Smooth muscle cell (in vitro differentiated cells): ENCODE results near the gene BCL2L12. TPM values are rescaled to one million over a fixed set of nuclear protein-coding genes. Genes with fewer than 3 reads are reported as not detected.

Experiments
- DNase-seq: peaks from one replicate; lab custom pipeline; 2025; ENCODE audit not compliant: unreplicated experiment; lab: John Stamatoyannopoulos, UW
- H2AFZ ChIP-seq: fragments of 200-600 bp; sonication (generic); 2 replicates; pipeline ENCODE4 v1.6.0; 2016; ENCODE audit warnings: antibody characterized with exemption, low read depth, mild to moderate bottlenecking
- H3F3A ChIP-seq: fragments of 200-600 bp; sonication (generic); 2 replicates; pipeline ENCODE4 v1.6.0; 2017; ENCODE audit warnings: antibody characterized with exemption, low read depth
- H3K27ac ChIP-seq: fragments of 200-600 bp; sonication (generic); 2 replicates; pipeline ENCODE4 v1.5.1; 2016; ENCODE audit warnings: low read depth, mild to moderate bottlenecking
- H3K27me3 ChIP-seq: fragments of 200-600 bp; sonication (generic); 2 replicates; pipeline ENCODE4 v1.6.1; 2016; ENCODE audit warnings: low read depth, mild to moderate bottlenecking
- H3K36me3 ChIP-seq: fragments of 200-600 bp; sonication (generic); 2 replicates; pipeline ENCODE4 v1.5.1; 2016; ENCODE audit warnings: low read depth
- H3K4me1 ChIP-seq: fragments of 200-600 bp; sonication (generic); 2 replicates; pipeline ENCODE4 v1.5.1; 2016; ENCODE audit warnings: low read depth
- H3K4me2 ChIP-seq: fragments of 200-600 bp; sonication (generic); 2 replicates; pipeline ENCODE4 v1.6.0; 2016; ENCODE audit warnings: mild to moderate bottlenecking
- H3K4me3 ChIP-seq: fragments of 200-600 bp; sonication (generic); 2 replicates; pipeline ENCODE4 v1.5.1; 2016; ENCODE audit warnings: mild to moderate bottlenecking
- H3K79me2 ChIP-seq: fragments of 200-600 bp; sonication (generic); 2 replicates; pipeline ENCODE4 v1.6.0; 2016; ENCODE audit warnings: low read depth, mild to moderate bottlenecking
- H3K9ac ChIP-seq: fragments of 200-600 bp; sonication (generic); 2 replicates; pipeline ENCODE4 v1.6.0; 2016; ENCODE audit warnings: low read depth
- H3K9me3 ChIP-seq: fragments of 200-600 bp; sonication (generic); replicated peaks from 2 replicates; pipeline ENCODE4 v1.5.1; 2016; ENCODE audit warnings: low read depth
- H4K20me1 ChIP-seq: fragments of 200-600 bp; sonication (generic); 2 replicates; pipeline ENCODE4 v1.6.0; 2016; ENCODE audit warnings: low read depth
- CTCF ChIP-seq: fragments of 200-600 bp; sonication (generic); IDR thresholded peaks from 2 replicates; pipeline ENCODE4 v1.5.1; 2017; ENCODE audit warnings: borderline replicate concordance, mild to moderate bottlenecking, antibody characterized with exemption; ENCODE audit not compliant: insufficient read depth, poor library complexity, severe bottlenecking
- WGBS: methylation state at CpG from one replicate; pipeline ENCODE4 v1.1.7; 2016; ENCODE audit warnings: low lambda C conversion rate; 5-methylcytosine and 5-hydroxymethylcytosine counted together
- polyA plus RNA-seq: library from polyadenylated mRNA; unstranded; fragments of >200 nt; fragmentation: Nextera tagmentation; extraction: Ambion mirVana; gene quantifications from 2 replicates; pipeline ENCODE4 v1.2.1, GENCODE V29; 2016
- total RNA-seq: library from RNA; depleted of rRNA; stranded (reverse); fragments of >200 nt; gene quantifications from 2 replicates; pipeline ENCODE4 v1.2.3, GENCODE V29; 2014

Gene BCL2L12
- total and polyA plus RNA-seq, 2 experiments from 2014 or later = 10.8 to 34.0 TPM

- Histone ChIP-seq H3F3A (no peaks in the 10 kb centered on the region), H3K4me2 (no peak overlapping the region), H3K4me1 (peaks cover 20% of the 10 kb centered on the region), H3K9me3 (no peaks in the 10 kb centered on the region), H3K36me3 (no peaks in the 10 kb centered on the region), H4K20me1 (no peaks in the 10 kb centered on the region), H3K27me3 (no peaks in the 10 kb centered on the region), H3K79me2 (peaks cover 7% of the 10 kb centered on the region), H3K9ac (no peak overlapping the region), H2AFZ (no peak overlapping the region), H3K27ac (no peak overlapping the region), H3K4me3 (no peak overlapping the region)
- no peak for DNase-seq
- WGBS = 74% methylated on average over 24 of the region's 24 CpGs
- no peak for TF ChIP-seq CTCF
Measured at GRCh38 chr19:49635530-49636232, 30.1 kb upstream of the BCL2L12 start.

- Histone ChIP-seq H3F3A (peaks cover 6% of the 10 kb centered on the region), H3K27ac (no peak overlapping the region), H3K4me1 (peaks cover 27% of the 10 kb centered on the region), H2AFZ (no peak overlapping the region), H3K36me3 (no peaks in the 10 kb centered on the region), H3K79me2 (peaks cover 7% of the 10 kb centered on the region), H3K9me3 (no peaks in the 10 kb centered on the region), H4K20me1 (no peaks in the 10 kb centered on the region), H3K27me3 (no peaks in the 10 kb centered on the region), H3K9ac (no peak overlapping the region), H3K4me2 (no peak overlapping the region), H3K4me3 (no peak overlapping the region)
- DNase-seq = no peak
- 90% methylated on average over 30 of the region's 30 CpGs for WGBS
- TF ChIP-seq CTCF = no peak
Measured at GRCh38 chr19:49636233-49636932, 29.4 kb upstream of the BCL2L12 start.

- 16% methylated on average over 17 of the region's 19 CpGs for whole genome bisulfite sequencing
- Histone ChIP-seq H3K9ac (peak overlapping the region; percentile 66), H3K36me3 (no peaks in the 10 kb centered on the region), H3K9me3 (no peaks in the 10 kb centered on the region), H3K4me3 (peak overlapping the region; percentile 78), H2AFZ (no peak overlapping the region), H3K4me2 (peak overlapping the region; percentile 97), H3K79me2 (peaks cover 19% of the 10 kb centered on the region), H3F3A (peaks cover 7% of the 10 kb centered on the region), H3K4me1 (peaks cover 35% of the 10 kb centered on the region), H3K27me3 (no peaks in the 10 kb centered on the region), H4K20me1 (no peaks in the 10 kb centered on the region), H3K27ac (peak overlapping the region; percentile 80)
- no peak for TF ChIP-seq CTCF
- peak; percentile 28 for DNase-seq
Measured at GRCh38 chr19:49637821-49638738, 27.7 kb upstream of the BCL2L12 start.
